Brain microvascular endothelial cell (primary cell): ENCODE data around the gene C20orf204.

ENCODE experiments used
- DNase-seq: peaks from one replicate; pipeline ENCODE4 v3.0.0-alpha.2; 2020
- H3K27ac ChIP-seq: fragments of 250-450 bp; sonication (Bioruptor Pico); 2 replicates; pipeline ENCODE4 v1.5.1; 2020; ENCODE audit warnings: mild to moderate bottlenecking, moderate library complexity
- H3K27me3 ChIP-seq: fragments of 250-450 bp; sonication (Bioruptor Pico); replicated peaks from 2 replicates; pipeline ENCODE4 v1.5.1; 2020; ENCODE audit warnings: mild to moderate bottlenecking
- H3K36me3 ChIP-seq: fragments of 250-450 bp; sonication (Bioruptor Pico); replicated peaks from 2 replicates; pipeline ENCODE4 v1.5.1; 2020; ENCODE audit warnings: mild to moderate bottlenecking
- H3K4me3 ChIP-seq: 2 replicates; pipeline ENCODE4 v1.5.1; 2011; ENCODE audit warnings: low read depth, mild to moderate bottlenecking, control low read depth, low read length, moderate library complexity
- CTCF ChIP-seq: IDR thresholded peaks from 2 replicates; pipeline ENCODE4 v1.5.1; 2011; ENCODE audit warnings: low read depth, mild to moderate bottlenecking, moderate library complexity, low read length, control low read depth, inconsistent platforms; ENCODE audit errors: missing control alignments
- in situ Hi-C: cut with HindIII; loops from 2 replicates; pipeline ENCODE4 v1.10.0; 2017; ENCODE audit warnings: low sequenced_read_pairs, low pct_ligation_motif_present

The C20orf204 gene

GRCh38 chr20:64025101-64025825, 10.7 kb upstream of the C20orf204 start:
- TF ChIP-seq CTCF, result no peak
- no peaks in the 10 kb centered on the region for H3K27me3 ChIP-seq
- in situ Hi-C loops, result no loop called here
- DNase-seq, result no peak
- no peak overlapping the region for H3K4me3 ChIP-seq
- H3K36me3 ChIP-seq, result peaks cover 63% of the 10 kb centered on the region
- no peak overlapping the region for H3K27ac ChIP-seq

- Histone ChIP-seq H3K4me3 (no peak overlapping the region), H3K27me3 (no peaks in the 10 kb centered on the region), H3K36me3 (peaks cover 67% of the 10 kb centered on the region), H3K27ac (no peak overlapping the region)
- no peak for DNase-seq
- TF ChIP-seq CTCF, result no peak
- in situ Hi-C loops, result no loop called here
Observed at GRCh38 chr20:64025826-64026412, 10.1 kb upstream of the C20orf204 start.

- no peak for TF ChIP-seq CTCF
- DNase-seq, result no peak
- no peak overlapping the region for H3K4me3 ChIP-seq
- H3K36me3 ChIP-seq, result peaks cover 73% of the 10 kb centered on the region
- no peaks in the 10 kb centered on the region for H3K27me3 ChIP-seq
- H3K27ac ChIP-seq, result no peak overlapping the region
- in situ Hi-C loops, result no loop called here
Observed at GRCh38 chr20:64027981-64028685, 7.8 kb upstream of the C20orf204 start.

GRCh38 chr20:64029293-64030117, 6.5 kb upstream of the C20orf204 start:
- peaks cover 67% of the 10 kb centered on the region for H3K36me3 ChIP-seq
- H3K4me3 ChIP-seq, result no peak overlapping the region
- no peak overlapping the region for H3K27ac ChIP-seq
- H3K27me3 ChIP-seq, result no peaks in the 10 kb centered on the region
- no peak for DNase-seq
- no peak for TF ChIP-seq CTCF
- in situ Hi-C loops, result no loop called here

- Histone ChIP-seq H3K4me3 (no peak overlapping the region), H3K27ac (no peak overlapping the region), H3K27me3 (no peaks in the 10 kb centered on the region), H3K36me3 (peaks cover 57% of the 10 kb centered on the region)
- in situ Hi-C loops, result no loop called here
- TF ChIP-seq CTCF, result no peak
- DNase-seq, result no peak
Observed at GRCh38 chr20:64030371-64031134, 5.4 kb upstream of the C20orf204 start.
